Activated CD4-positive, alpha-beta T cell treated with anti-CD3 and anti-CD28 coated beads, Interleukin-2, amount 50 U/mL, for 24 hours (primary cell): ENCODE measurements around the gene CMIP.

Experiments used
- DNase-seq, 2 donors: peaks; one replicate each; pipeline ENCODE4 v3.0.0-alpha.2; 2020; ENCODE audit warnings: low read depth in 1 of 2, low spot score in 1 of 2

The CMIP gene

GRCh38 chr16:81547194-81547938 is 102.8 kb downstream of the CMIP start:
- DNase-seq = no peak

GRCh38 chr16:81547939-81548216 is 103.3 kb downstream of the CMIP start:
- DNase-seq = no peak

GRCh38 chr16:81548551-81548875 is 103.9 kb downstream of the CMIP start:
- DNase-seq = no peak

- DNase-seq = no peak
Observed at GRCh38 chr16:81548876-81549546, 104.4 kb downstream of the CMIP start.

- DNase-seq = no peak
Observed at GRCh38 chr16:81549547-81550431, 105.2 kb downstream of the CMIP start.

GRCh38 chr16:81550432-81550808 is 105.8 kb downstream of the CMIP start:
- DNase-seq = no peak

- DNase-seq = no peak
Observed at GRCh38 chr16:81551151-81551808, 106.7 kb downstream of the CMIP start.

GRCh38 chr16:81551821-81552304 is 107.3 kb downstream of the CMIP start:
- DNase-seq = no peak

GRCh38 chr16:81552743-81553079 is 108.1 kb downstream of the CMIP start:
- no peak for DNase-seq

- DNase-seq = no peak
Observed at GRCh38 chr16:81553080-81553813, 108.6 kb downstream of the CMIP start.

GRCh38 chr16:81553814-81554675 is 109.4 kb downstream of the CMIP start:
- no peak for DNase-seq

- no peak for DNase-seq
Observed at GRCh38 chr16:81554979-81555378, 110.4 kb downstream of the CMIP start.

- DNase-seq = no peak
Observed at GRCh38 chr16:81555660-81556059, 111.1 kb downstream of the CMIP start.

GRCh38 chr16:81556715-81557284 is 112.2 kb downstream of the CMIP start:
- no peak for DNase-seq

- DNase-seq = no peak
Observed at GRCh38 chr16:81558077-81558443, 113.5 kb downstream of the CMIP start.

- no peak for DNase-seq
Observed at GRCh38 chr16:81558444-81559175, 114.0 kb downstream of the CMIP start.

- DNase-seq = no peak
Observed at GRCh38 chr16:81560979-81561657, 116.5 kb downstream of the CMIP start.

- no peak for DNase-seq
Observed at GRCh38 chr16:81562174-81562849, 117.7 kb downstream of the CMIP start.
